H4 (cell line): Measurements from ENCODE around the gene LCOR. TPM values are rescaled to one million over a fixed set of nuclear protein-coding genes. Genes with fewer than 3 reads are reported as not detected.

Experiments used
- DNase-seq: peaks from one replicate; pipeline ENCODE4 v3.0.0-alpha.2; 2015; ENCODE audit warnings: low spot score
- total RNA-seq: library from RNA; depleted of rRNA; stranded (reverse); fragments of >200 nt; shearing (Covaris generic); gene quantifications from 2 replicates; pipeline ENCODE4 v1.2.3, GENCODE V29; 2014

Gene LCOR
- total RNA-seq, 1 experiment from 2014 or later: 6.4 TPM

GRCh38 chr10:97012470-97012869, 180.4 kb downstream of the LCOR start:
- DNase-seq: no peak

GRCh38 chr10:97013568-97013967, 181.5 kb downstream of the LCOR start:
- no peak for DNase-seq

- DNase-seq: no peak
Measured at GRCh38 chr10:97013983-97014382, 181.9 kb downstream of the LCOR start.

GRCh38 chr10:97015240-97015639, 183.1 kb downstream of the LCOR start:
- DNase-seq: no peak

GRCh38 chr10:97016728-97017473, 184.8 kb downstream of the LCOR start:
- DNase-seq: no peak

- DNase-seq: no peak
Measured at GRCh38 chr10:97017474-97017903, 185.4 kb downstream of the LCOR start.

- no peak for DNase-seq
Measured at GRCh38 chr10:97018251-97019212, 186.4 kb downstream of the LCOR start.

- DNase-seq: no peak
Measured at GRCh38 chr10:97019213-97019844, 187.2 kb downstream of the LCOR start.

- no peak for DNase-seq
Measured at GRCh38 chr10:97020452-97021400, 188.6 kb downstream of the LCOR start.

- no peak for DNase-seq
Measured at GRCh38 chr10:97022616-97023015, 190.5 kb downstream of the LCOR start.

GRCh38 chr10:97023401-97024167, 191.5 kb downstream of the LCOR start:
- no peak for DNase-seq

- peak; percentile 43 for DNase-seq
Measured at GRCh38 chr10:97024168-97025073, 192.3 kb downstream of the LCOR start.

- peak; percentile 53 for DNase-seq
Measured at GRCh38 chr10:97025613-97026242, 193.6 kb downstream of the LCOR start.

GRCh38 chr10:97028126-97028831, 196.2 kb downstream of the LCOR start:
- DNase-seq: no peak

- no peak for DNase-seq
Measured at GRCh38 chr10:97028832-97029178, 196.7 kb downstream of the LCOR start.

GRCh38 chr10:97029271-97029670, 197.2 kb downstream of the LCOR start:
- no peak for DNase-seq

GRCh38 chr10:97030894-97031293, 198.8 kb downstream of the LCOR start:
- DNase-seq: no peak

- DNase-seq: no peak
Measured at GRCh38 chr10:97031459-97031858, 199.4 kb downstream of the LCOR start.
